EL (cell line): ENCODE results near the gene GNAS.
"Not testable (repeated sequence)": the region's sequence is repeated elsewhere in the genome, so short reads cannot be mapped to it uniquely, and the experiment has no call there.

Experiments used
- DNase-seq: peaks from one replicate; pipeline ENCODE4 v3.0.0-alpha.2; 2016

Gene GNAS

DNA sequence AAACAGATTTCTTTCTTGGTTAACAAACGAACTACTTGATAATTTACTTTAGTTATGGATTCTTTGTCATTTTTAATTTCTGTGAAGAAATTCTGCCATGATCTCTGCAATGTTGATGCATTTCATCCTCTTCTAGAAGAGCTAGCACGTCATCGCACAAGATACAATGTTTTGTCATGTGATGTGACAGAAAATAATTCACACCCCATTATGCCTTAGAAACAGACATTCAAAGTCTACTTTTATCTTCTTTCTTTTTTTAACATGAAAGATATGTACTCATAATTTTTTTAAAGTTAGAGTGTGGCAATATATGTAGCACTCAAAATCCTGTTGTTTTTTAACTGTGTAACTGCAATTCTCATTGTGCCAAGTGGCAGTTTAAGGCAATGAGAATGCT is 89.0 kb downstream of the GNAS start:
- no peak for DNase-seq

DNA sequence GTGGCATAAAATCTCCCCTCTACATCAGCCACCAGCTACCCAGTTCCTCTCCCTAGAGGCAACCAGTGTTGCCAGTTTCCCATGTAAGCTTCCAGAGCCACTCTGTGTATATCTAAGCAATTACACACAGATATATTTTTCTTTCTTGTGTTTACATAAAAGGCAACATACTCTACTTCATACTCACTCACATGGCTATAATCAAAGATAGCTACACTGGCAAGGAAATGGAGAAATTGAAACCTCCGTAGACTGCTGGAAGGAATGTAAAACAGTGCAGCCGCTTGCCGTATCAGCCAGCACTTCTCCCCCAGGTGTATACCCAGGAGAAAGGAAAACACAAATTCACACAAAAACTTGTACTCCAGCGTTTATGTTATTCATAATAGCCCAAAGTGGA is 90.0 kb downstream of the GNAS start:
- DNase-seq = no peak

DNA sequence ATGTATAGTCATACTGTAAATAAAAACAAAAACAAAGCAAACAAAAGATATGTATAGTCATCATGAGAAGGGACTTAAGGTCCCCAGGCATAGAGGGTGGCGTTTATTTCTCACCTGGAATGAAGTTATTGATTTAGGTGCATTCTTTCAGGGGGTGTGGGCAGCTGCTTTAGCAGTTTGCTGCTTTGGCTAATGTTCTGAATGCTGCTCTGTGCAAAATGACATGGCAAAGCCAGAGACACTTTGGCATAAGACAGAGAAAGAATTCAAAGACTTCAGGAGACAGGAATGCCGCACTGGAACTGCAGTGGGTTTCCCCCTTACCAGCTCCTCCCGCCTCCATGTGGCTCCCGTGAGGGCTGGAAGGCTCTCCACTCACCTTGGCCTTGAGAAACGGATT is 92.1 kb downstream of the GNAS start:
- no peak for DNase-seq

DNA sequence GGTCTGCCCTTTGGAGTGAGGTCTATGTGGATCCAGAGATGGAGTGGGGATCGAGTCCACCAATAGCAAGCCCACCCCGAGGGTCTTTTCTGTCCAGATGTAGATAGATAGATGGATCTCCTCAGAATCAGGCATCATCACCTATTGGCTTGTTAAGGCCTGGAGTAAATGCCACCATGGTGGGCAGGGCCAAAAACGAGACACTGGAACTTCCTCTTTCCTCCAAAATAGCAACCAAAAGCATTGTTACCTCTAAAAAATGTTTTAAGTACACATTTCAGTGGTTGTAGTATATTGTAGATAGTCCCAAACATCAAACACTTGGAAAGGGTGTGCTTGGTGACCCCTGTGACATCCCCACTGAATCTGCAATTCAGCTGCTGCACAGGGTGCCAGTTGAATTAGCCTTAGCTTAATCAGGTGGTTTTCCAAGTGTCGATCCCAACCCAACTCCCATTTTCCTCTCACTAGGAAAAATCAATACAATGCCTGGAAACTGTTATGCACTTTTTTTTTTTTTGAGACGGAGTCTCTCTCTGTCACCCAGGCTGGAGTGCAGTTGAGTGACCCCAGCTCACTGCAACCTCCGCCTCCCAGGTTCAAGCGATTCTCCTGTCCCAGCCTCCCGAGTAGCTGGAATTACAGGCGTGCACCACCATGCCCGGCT is 93.6 kb downstream of the GNAS start:
- DNase-seq = no peak

DNA sequence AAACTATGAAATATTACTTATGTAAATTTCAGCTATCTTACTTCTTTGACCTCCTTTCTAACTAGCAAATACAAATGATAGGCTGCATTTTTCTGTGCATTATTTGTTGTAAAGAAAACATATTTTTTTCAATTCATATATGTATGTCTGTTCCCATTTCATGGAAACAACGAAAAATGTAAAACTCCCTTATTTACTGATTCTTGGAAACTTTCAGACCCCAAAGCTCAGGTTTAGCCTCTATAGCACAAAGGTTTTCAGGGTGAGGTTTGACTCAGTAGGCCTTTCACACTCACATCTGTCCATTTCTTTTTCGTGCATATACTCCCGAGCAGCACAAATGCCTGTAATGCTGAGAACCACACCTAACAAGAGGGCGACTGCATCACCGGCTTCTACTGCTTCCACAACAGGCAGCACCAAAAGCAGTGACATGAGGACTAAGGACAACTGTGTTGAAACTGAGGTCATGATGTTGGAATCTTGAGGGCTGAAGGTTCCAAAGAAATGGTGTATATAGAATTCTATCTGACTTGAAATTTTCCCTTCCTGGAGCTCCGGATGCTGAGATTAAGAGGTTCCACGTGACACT is 95.4 kb downstream of the GNAS start:
- DNase-seq = not testable (repeated sequence)

DNA sequence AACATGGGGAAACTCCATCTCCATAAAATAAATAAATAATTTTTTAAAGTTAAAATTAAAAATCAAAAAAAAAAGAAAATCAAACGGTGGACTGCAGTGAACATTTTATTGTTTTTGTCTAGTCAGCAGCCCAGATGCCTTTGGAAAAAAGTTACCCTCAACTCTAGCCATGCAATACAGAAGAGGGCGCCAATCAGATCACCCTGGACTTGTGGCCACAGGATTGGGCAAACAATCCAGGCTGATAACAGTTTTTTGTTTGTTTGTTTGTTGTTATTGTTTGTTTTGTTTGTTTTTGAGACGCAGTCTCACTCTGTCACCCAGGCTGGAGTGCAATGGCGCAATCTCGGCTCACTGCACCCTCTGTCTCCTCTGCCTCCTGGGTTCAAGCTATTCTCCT is 98.1 kb downstream of the GNAS start:
- DNase-seq = no peak

- DNase-seq = no peak
Measured at GRCh38 chr20:58953050-58953449, 100.5 kb downstream of the GNAS start.

GRCh38 chr20:58956078-58956477 is 103.6 kb downstream of the GNAS start:
- no peak for DNase-seq

DNA sequence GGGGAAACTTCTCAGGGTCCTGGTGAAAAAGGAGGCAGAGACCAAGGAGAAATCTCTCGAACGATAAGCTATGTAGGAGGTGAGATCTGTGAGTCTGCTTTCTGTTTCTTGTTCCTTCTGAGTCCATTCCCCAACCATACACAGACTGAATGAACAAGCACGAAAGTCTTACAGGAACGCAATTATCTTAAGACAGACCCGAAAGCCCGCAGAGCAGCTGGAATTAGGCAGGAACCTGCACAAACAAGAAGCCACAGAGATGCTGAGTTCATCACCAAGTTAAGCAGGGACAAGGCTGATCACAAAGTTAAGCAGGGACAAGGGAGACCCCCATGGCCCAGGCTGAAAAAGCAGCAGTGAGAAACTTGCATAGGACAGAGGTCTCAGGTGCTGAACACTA is 107.1 kb downstream of the GNAS start:
- DNase-seq = no peak
